ENCODE data around the gene PMEPA1.

The PMEPA1 gene

DNA sequence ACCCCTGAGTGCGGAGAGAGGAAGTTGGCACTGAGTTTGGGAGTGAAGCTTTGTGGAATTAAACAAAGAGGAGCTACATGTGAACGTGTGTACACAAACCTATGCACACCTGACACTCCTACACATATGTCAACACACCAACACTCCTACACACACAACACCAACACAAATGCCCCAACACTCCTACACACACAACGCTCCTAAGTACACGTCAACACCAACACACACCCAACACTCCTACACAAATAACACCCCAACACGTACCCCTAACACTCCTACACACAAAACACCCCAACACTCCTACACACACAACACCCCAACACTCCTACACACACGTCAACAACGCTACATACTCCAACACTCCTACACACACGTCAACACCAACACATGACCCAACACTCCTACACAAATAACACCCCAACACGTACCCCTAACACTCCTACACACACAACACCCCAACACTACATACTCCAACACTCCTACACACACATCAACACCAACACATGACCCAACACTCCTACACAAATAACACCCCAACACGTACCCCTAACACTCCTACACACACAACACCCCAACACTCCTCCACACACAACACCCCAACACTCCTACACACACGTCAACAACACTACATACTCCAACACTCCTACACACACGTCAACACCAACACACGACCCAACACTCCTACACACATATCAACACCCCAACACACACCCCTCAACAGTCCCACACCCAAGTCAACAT lies 49.5 kb downstream of the PMEPA1 start:
- DNase-seq, result no peak

DNA sequence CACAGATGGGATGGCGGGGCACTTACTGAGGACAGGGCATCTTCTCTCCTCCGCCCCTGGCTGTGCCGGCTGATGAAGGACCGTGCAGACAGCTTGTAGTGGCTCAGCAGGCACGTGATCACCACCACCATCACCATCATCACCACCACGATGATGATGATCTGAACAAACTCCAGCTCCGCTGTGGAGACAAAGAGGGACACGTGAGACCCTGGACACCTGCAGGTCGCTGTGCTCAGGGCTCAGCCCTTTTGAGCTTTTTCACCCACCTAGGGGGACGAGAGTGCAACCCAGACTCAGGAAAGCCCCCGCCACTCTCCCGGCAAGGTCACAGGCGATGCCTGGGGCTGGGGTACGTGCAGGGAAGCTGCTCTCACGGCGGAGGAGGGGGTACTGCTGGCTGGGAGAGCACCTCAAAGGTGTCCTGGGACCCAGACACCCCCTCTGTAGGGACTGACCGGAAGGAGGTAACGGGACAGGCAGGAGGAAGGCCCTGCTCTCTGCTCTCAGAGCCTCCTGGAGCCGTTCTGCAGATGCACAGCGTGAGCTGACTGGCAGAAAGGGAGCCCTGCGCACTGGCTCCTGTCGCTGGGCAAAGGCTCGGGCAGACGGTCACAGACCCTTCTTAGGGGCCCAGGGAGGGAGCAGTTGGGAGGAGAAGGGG lies 50.2 kb downstream of the PMEPA1 start:
- DNase-seq, result no peak

DNA sequence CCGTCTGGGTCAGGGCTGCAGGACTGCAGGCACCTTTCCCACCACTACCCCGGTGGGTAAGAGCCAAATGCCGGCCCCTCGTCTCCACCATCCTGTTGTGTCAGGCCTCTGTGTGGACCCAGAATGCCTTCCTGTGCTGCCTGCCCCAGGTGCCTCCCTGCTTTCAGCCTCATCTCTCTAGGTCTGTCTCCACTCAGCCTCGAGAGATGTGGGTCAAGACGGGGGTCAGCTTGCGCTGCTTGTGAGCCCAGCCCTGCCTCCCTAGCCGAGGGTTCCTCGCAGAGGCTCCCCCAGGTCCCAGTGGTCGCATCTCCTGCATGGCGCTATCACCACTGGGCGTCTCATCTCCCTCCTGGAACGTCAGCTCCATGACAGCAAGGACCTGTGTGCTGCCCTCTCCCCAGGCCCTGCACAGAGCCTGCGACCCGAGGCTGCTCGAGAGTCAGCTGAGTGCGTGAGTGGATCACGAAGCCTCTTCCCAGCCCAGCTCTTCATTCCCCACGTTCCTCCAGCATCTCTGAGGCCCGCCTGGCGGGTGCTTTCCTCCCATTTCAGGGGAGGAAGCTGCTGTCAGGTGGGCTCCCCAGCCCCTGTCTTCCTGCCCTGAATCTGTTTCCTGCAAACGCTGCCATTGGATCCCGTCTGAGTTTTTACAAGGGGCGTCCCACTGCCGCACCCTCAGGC lies 50.8 kb downstream of the PMEPA1 start:
- DNase-seq, result no peak

DNA sequence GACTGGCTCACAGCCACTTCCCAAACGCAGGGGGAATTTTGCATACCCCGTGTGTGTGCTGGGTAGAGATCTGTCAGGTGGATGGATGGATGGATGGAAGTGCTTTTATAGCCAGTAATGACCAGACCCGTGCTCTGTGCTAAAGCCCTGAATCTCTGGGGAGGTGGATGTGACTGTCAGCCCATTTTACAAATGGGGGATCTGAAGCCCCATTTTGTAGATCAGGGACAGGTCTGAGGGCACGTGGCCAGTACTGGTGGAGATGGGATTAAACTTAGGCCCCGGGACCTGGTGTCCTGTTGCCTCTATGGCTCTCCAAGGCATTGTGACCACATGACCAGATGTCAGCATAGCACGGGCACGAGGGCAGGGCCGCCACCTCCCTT lies 51.4 kb downstream of the PMEPA1 start:
- no peak for DNase-seq

DNA sequence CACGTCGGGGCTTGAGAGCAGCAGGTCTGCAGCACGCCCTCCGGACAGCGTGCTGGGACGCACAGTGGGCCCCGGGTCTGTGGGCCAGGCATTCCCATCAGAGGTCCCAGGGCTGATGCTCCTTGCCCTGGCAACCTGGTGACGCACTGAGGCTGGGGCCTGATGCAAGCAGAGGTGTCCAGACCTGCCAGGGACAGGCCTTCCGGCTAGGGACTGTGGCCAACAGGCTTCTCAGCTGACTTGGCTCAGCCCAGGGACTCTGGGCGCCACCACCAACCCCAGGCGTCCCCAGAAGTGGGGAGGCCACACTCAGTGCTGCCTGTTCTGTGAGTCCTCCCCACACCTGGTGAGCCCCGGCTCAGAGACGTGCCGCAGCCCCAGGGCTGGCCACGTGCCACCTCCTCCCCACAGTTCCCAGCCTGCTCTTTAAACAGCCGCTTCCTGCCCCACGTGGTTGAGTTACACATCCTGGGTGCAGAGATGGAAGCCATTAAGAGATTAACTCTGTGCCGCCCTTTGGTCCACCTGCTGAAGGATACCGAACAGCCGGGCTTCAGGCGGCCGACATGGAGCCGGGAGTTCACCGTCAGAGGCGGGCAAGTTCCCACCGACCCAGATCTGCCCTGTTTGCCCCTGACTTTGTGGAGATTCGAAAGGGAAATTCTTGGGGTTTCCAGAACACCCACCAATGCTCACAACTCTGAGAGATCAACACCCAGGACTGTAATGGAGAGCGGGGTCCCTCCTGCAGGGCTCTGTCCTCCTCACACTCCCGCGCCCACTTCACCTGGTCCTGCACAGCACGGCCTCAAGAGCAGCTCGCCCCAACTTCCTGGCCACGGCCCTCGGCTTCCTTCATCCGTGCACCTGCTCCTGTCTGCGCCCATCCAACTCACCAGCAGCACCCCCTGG lies 52.0 kb downstream of the PMEPA1 start:
- peak; percentile 28 for DNase-seq

DNA sequence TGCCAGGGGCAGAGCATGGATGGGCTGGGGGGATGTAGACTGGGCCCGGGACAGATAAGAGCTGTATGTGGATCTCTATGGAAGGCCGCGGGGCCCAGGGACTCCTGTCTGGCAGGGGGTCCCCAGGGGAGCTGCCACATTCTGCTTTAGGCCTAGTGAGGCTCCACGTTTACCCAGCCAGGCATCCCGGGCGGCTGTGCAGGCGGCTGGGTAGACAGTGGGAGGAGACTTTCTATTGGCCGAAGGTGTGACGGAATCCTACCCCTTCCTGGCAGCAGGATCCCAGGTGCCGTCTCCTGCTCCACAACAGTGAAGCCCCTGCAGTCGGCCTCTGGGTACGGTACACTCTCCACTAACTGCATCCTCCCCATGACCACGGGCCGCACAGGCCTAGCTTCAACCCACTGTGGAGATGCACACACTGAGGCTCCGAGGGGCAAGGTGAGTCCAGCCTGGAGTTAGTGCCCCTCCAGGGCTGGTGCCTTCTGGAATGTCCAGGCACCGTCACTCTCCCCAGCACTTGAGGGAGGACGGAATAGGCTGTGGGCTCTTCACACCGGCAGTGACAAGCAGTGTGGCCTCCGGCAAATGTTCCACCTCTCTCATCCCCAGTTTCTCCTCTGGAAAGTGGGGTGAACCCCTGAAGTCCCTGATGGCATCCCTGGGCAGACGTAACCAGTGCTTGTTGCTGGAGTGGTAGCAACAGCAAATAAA lies 52.8 kb downstream of the PMEPA1 start:
- DNase-seq, result no peak

DNA sequence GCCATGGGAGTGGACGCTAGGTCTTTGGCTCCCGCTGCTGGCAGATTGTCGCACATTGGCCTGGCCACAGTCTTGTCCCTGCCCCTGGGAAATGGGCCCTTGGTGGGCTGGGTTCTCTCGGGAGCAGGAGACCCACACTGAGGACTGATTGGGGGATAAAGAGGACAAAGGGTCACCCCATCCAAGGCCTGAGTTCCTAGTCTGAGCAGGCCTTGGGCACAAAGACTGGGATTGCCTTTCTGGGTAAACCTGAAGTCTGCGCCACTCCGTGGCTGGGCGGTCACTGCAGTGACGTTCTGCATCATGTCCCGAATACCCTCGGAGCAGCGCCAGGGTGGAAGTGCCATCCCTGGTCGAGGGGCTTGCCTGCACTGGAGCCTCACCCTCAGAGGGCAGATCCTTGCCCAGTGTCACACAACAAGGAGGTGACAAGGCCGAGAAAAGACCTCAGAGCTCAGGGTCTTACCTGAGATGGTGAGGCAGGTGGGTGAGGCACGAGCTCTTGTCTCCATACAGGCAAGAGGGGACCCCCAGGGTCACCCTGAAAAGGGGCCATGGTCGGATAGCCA lies 53.5 kb downstream of the PMEPA1 start:
- no peak for DNase-seq

DNA sequence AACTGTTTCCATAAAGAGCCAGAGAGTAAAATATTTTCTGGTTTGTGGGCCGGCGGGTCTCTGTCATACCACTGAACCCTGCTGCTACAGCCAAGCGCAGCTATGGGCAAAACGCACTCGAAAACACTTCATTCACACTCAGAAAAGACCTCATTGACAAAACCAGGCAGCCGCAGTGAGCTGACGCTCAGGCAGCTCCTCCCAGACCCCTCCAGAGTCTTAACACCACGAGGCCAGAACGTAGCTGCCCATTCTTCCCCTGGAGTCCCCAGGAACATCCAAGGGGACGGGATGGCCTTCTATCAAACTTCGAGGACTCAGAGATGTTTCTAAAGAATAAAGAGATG lies 54.0 kb downstream of the PMEPA1 start:
- no peak for DNase-seq

DNA sequence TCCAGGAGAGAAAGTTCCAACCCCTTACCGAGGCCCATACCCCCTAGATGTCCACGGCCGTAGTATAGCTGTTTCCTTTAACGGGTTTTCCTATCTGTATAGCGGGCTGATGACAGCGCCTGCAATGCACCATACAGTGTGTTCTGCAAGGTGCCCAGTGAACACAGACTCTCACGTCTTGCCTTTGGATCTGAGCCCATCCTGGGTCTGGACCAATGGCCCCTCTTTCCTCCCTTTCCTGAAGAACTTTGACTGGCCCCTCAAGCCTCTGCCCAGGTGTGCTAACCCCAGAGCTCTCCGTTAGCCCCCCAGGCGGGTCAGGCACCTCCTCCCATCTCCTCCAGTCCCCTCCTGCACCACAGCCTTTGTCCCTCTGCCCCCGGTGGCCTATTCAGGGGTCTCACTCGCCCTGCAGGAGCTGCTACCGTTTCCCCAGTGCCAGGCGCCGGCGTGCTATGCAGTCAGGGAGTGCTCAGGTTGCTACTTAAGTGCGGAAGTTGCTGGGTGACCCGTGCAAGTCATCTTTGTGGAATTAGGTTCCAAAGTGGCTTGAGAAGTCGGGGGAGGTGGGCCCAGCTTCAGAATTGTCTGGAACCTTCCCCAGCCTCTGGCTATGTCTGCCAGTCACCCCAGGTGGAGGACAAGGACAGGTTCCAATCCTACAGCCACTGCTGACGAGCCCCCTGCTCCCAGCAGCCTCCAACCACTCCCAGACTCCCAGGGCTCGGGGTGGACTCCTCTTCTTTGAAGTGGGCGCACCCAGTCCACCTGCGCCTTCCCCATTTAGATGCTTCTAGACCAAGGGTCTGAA lies 54.6 kb downstream of the PMEPA1 start:
- DNase-seq, result no peak

DNA sequence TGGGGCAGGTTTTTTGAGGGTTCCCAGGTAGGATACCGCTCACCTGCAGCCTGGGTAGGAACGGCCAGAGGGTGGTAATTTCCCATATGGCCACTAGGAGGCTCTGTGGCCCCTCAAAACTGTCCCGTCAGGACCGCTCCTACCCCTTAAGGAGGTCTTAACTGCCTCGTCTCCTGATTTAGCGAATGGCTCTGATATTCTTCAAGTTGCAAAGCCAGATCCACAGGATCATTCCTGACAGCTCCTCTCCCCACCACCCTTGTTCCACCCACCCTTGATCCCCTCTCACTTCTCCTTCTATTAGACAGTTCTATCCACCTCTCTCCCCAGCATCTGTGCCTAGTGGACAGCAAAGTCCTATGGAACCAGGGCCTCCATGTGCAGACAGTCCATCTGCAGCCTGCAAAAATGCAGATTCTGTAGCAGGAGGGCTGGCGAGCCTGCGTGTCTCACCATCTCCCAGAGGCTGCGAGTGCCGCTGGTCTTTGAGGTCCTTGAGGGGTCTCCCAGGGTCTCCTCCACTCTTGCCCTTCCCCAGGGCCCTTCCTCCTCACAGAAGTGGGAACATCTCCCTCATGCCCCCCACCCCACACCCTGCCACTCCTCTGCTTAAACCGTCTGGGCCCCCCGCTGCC lies 55.3 kb downstream of the PMEPA1 start:
- peak; percentile 56 for DNase-seq

DNA sequence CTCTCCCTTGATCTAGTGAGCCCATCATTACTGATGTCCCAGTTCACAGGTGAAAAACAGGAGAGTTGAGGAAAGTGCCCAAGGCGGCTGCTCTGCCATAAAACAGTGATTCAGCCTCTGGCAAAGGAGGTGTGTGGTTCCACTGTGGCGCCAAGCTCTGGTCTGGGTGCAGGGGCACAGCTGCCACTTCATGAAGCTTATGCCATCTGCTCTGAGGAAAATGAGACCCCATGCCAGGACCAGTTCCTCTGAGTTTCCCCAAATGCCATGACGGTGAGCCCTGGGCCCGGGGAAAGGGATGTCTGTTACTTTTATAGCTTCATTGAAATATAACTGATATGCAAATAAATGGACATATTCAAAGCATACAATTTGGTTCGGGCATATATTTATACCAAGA lies 55.9 kb downstream of the PMEPA1 start:
- DNase-seq, result no peak

DNA sequence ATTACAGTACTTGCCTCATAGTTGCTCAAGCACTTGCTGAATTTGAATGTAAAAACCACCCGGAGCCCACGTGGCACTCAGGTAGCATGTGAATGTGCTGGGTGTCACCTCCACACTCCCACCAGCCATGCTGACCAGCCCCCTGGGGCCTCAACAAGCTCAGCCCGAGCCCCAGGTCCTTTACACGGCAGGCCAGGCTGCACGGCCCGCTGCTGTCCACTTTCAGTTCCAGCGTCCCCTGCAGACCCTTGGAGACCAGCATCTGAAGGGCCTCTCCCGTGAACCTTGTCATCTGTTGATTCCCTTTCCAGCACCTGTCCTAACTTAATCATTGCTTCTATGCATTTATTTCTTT lies 56.3 kb downstream of the PMEPA1 start:
- no peak for DNase-seq

DNA sequence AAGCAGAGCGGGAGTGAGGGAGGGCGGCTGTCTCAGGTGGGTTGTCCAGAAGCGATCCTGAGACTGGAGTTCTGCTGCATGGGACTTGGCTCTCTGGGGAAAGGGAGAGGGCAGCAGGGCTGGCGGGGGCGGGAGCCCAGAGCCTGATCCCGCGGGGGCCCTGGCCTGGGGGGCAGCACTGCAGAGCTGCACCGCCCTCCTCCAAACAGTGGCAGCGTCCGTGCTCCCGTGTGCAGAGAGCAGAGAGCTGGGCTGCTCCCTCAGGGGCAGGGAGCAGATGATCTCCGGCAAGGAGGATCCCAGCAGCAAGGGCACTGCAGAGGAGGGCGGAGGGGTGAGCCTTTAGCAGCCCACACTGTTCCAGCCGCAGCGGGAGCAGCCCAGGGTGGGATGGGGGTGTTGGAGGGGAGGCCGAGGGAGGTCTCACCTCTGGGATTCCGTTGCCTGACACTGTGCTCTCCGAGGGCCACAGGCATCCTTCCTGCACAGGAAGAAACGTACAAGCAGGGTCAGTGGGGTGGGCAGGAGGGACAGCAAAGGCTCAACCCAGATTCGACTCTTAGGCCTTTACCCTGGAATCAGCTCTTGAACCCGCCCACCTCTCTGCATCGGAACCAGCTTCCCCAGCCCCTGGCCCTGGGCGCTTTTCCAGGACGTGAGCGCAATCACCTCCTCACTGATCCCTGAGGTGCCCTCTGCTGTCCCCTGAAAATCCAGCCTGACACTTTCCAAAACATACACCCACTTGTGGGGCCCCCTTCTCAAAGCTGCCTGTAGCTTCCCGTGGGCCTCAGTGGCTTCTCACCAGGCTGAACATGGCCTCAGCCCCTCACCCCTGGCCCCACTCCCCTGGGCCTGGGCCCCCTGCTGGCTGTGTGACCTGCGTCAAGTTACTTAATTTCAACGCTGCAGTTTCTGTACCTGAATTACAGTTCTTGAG lies 56.9 kb downstream of the PMEPA1 start:
- no peak for DNase-seq

DNA sequence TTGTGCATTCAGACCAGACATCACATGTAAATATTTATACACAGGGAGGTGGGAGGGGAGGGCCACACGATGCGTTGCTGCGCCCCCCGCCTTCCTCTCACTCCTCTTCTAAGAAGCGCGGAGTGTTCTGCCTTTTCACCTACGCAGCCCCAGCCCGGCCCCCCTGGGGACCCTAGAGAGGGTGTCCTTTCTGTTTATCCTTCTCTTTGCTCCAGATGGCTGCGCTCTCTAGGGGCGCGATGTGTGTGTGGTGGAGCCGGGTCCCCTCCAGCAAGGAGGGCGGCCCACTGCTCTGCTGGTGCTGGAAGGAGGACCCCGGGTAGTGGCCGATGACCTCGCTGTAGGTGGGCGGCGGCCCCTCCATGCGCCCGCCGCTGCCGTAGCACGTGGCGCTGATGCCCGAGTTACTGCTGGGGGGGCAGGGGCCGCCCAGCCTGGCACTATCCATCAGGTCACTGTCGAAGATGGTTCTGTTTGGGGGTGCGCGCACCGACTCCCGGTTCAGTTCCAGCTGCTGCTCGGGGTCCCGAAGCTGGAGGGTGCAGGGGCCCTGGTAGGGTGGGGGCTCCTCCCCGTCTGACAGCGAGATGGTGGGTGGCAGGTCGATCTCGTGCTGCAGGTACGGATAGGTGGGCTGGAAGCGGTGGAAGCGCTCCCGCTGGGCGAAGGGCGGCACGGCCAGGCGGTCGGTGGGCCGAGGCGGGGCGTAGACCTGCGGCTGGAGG lies 57.8 kb downstream of the PMEPA1 start:
- DNase-seq, result no peak

DNA sequence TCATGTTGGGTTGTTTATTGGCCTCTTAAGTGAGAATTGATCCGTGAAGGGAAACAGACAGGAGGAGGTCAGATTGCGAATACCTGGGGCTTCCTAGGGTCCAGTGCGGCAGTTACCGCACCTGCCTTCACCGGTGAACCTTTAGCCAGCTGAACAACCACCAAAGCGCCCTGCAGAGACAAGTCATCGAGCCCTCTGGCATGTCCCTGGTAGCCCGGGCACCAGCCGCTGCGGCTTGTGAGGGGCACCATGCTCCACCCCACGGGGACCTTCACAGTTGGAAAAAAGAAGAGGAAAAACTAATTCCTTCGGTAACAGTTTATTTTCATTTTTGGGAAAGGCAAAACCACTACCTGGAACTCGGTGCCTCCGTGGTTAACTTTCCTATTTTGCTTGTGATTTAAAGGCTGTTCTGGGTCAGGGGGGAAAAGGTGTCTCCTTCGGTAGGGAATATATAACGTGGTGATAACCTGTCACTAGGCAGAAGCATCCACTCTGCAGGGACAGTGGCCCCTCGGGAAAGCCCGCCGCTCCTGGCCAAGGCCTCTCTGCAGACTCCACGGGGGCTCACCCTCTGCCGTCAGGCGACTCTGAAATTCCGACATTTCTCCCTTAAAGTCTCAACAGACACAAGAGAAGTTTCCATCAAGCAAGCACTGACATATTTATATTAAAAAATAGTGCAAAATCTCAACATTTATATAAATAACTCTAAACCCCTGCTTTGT lies 58.9 kb downstream of the PMEPA1 start:
- DNase-seq, result no peak

DNA sequence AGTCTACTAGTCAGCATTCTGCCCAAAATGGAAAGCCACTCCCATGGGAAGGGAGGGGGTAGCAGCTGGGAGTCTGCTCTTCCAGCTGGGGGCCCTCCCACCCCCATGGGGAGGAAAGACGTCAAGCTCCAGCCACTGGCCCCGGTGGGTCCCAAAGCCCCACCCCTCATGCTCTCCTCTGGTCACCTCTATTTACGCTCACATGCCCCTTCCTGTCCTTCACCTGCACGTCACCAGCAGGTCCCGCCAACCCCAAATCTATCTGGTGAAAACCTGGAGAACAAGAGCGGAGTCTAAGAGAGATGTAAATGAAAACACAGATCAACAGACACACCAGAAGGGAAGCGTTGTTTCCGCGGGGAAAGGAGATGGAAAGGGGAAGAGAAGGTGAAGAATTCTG lies 59.5 kb downstream of the PMEPA1 start:
- no peak for DNase-seq

DNA sequence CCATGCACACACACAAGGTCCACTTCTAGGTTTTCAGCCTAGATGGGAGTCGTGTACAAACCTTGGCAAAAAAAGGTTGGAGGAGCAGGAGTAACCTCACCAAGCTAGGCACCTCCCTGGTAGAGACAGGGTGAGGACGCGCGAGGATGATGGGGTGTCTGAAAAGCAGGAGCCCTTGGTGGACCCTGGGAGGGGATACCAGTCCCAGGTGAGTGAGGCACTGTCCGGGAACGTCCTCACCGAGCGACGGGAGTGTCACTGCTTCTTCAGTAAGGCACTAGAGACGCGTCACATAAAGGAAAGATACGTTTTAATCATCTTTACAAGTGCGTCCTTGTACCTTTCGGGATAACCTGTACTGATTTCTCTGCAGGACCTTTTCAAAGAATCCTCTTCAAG lies 60.2 kb downstream of the PMEPA1 start:
- DNase-seq, result no peak

DNA sequence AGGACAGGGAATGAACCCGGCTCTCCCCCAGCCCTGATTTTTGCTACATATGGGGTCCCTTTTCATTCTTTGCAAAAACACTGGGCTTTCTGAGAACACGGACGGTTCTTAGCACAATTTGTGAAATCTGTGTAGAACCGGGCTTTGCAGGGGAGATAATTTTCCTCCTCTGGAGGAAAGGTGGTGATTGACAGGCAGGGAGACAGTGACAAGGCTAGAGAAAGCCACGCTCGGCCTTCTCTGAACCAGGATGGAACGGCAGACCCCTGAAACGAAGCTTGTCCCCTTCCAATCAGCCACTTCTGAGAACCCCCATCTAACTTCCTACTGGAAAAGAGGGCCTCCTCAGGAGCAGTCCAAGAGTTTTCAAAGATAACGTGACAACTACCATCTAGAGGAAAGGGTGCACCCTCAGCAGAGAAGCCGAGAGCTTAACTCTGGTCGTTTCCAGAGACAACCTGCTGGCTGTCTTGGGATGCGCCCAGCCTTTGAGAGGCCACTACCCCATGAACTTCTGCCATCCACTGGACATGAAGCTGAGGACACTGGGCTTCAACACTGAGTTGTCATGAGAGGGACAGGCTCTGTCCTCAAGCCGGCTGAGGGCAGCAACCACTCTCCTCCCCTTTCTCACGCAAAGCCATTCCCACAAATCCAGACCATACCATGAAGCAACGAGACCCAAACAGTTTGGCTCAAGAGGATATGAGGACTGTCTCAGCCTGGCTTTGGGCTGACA lies 60.8 kb downstream of the PMEPA1 start:
- DNase-seq, result no peak
